Endothelial cell of hepatic sinusoid (primary cell): Measurements from ENCODE around the gene HOXB3.
"Not testable (repeated sequence)": the region's sequence is repeated elsewhere in the genome, so short reads cannot be mapped to it uniquely, and the experiment has no call there.

ENCODE experiments used
- in situ Hi-C: cut with HindIII; loops from 2 replicates; pipeline ENCODE4 v1.10.0; 2017; ENCODE audit warnings: low sequenced_read_pairs

HOXB3 gene

GRCh38 chr17:48509708-48510107 is 80.3 kb downstream of the HOXB3 start:
- in situ Hi-C loops, result not testable (repeated sequence)

GRCh38 chr17:48506246-48506645 is 83.8 kb downstream of the HOXB3 start:
- in situ Hi-C loops, result no loop called here

GRCh38 chr17:48505788-48506187 is 84.3 kb downstream of the HOXB3 start:
- in situ Hi-C loops, result no loop called here

GRCh38 chr17:48504953-48505352 is 85.1 kb downstream of the HOXB3 start:
- in situ Hi-C loops, result no loop called here

GRCh38 chr17:48503747-48504146 is 86.3 kb downstream of the HOXB3 start:
- in situ Hi-C loops, result no loop called here

GRCh38 chr17:48502901-48503300 is 87.1 kb downstream of the HOXB3 start:
- in situ Hi-C loops, result no loop called here

- in situ Hi-C loops, result no loop called here
Measured at GRCh38 chr17:48502312-48502711, 87.7 kb downstream of the HOXB3 start.

- in situ Hi-C loops, result no loop called here
Measured at GRCh38 chr17:48500435-48501426, 89.3 kb downstream of the HOXB3 start.

- in situ Hi-C loops, result no loop called here
Measured at GRCh38 chr17:48499735-48500434, 90.2 kb downstream of the HOXB3 start.

- in situ Hi-C loops, result no loop called here
Measured at GRCh38 chr17:48499248-48499647, 90.8 kb downstream of the HOXB3 start.
